HL-60/S4 treated with phorbol 12-myristate 13-acetate at 8.2 ng/mL for 4 days and 3 days (cell line): Measurements from ENCODE around the gene SLC25A30.
"Not testable (repeated sequence)": the region's sequence is repeated elsewhere in the genome, so short reads cannot be mapped to it uniquely, and the experiment has no call there.

Source experiments
- in situ Hi-C: fragments of 300-500 bp; cut with MboI; formaldehyde crosslinking; loops from 2 replicates; pipeline ENCODE4 v1.15.0; 2022; ENCODE audit warnings: low sequenced_read_pairs

The SLC25A30 gene

GRCh38 chr13:45393941-45394570 is 24.1 kb downstream of the SLC25A30 start:
- in situ Hi-C loops: no loop called here

DNA sequence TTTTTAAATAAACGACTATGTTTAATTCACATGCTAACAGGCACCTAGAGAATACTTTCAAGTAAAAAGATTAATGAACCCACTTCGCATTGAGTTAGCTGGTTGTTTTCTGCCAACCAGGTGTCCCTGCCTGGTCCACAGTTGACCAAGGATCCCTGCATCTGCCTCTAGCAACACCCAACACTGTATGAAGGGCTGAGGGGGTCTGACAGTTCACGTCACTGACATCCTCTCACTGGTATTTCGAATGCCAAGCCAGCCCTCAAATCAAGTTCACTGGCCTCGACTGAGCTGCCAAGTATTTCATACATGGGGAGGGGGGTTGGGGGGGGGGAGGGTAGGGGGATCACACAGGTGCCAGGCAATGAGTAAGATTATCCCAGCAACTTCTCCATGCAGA is 25.4 kb downstream of the SLC25A30 start:
- in situ Hi-C loops: no loop called here

DNA sequence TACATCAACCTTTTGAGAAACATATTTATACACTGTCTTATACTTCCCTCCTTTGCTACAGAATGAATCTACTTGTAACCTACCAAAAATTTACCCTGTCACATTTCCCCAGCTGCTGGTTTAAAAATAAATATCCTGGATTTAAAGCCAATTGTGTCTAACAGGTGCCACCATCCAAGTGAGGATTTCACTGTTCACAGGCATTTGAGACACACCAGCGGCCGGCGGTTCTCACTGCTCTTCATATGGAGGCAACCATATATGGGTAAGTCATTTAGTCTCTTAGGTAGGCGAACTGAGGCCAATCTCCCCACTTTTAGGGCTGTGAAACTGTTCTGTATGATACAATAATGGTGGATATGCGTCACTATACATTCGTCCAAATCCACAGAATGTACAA is 26.2 kb downstream of the SLC25A30 start:
- in situ Hi-C loops: no loop called here

DNA sequence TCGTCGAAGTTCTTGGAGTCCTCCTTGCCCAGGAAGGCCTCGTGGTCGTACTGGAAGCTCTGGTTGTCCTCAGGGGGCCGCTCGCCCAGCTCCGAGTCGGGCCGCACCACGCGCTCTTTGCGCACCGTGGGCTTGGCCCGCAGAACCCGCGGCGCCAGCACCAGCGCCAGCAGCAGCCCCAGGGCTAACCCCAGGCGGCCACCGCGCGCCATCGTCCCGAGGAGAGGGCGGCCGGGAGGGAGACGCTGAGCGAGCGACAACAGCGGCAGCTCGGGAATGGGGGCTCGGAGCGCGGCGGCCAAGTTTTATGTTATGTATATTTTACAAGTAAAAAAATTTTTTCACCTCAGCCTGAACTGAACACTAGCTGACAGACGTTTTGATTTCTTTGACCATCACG is 27.0 kb downstream of the SLC25A30 start:
- in situ Hi-C loops: not testable (repeated sequence)

- in situ Hi-C loops: not testable (repeated sequence)
Measured at GRCh38 chr13:45390348-45390747, 27.8 kb downstream of the SLC25A30 start.

DNA sequence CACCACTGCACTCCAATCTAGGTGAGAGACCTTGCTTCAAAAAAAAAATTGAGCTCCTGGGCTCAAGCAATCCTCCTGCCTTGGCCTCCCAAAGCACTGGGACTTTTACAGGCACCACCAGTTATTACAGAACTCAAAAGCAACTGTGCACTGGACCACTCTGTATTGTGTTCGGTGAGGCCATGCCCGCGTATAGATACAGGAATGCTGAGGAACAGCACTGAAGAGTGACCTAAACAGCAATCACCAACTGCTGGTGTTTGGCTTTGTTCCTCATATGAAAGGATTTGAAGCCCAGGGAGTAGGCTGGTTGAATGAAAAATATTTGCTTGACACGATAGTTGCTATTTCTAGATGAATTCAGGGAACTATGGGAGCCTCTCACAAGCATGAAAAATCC is 29.5 kb downstream of the SLC25A30 start:
- in situ Hi-C loops: no loop called here

DNA sequence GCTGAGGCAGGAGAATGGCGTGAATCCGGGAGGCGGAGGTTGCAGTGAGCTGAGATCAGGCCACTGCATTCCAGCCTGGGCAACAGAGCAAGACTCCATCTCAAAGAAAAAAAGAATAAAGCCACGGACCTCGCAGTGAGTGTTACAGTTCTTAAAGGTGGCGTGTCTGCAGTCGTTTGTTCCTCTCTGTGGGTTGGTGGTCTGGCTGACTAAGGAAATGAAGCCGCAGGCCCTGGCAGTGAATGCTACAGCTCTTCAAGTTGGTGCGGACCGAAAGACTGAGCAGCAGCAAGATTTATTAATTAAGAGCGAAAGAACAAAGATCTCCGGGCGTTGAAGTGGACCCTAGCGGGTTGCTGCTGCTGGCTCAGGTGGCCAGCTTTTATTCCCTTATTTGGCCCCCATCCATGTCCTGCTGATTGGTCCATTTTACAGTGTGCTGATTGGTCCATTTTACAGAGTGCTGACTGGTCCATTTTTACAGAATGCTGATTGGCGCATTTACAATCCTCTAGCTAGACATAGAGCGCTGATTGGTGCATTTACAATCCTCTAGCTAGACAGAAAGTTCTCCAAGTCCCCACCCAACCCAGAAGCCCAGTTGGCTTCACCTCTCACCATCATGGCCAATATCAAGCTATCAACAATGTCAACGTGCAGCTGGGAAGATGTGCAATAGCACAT is 31.1 kb downstream of the SLC25A30 start:
- in situ Hi-C loops: not testable (repeated sequence)

DNA sequence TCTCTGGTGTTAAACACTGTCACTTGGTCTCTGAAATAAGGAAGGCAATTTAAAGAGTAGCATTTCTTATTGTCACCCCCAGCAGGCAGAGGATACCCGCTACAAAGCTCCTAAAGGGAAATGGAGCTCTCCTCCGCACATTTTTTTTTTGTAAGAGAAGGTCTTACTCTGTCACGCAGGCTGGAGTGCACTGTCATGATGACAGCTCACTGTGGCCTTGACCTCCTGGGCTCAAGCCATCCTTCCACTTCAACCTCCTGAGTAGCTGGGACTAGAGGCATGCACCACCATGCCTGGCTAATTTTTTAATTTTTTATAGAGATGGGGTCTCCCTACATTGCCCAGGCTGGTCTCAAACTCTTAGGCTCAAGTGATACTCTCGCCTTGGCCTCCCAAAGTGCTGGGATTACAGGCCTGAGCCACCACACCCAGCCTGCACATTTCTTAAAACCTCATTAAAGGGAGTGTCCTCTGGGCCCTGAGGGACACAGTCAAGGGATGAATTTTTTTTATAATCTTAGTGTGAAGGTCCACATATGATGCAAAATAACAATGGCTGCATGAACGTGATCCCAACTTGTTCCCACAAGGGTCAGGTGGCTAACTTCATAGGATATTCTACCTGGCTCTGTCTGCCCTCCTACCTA is 32.1 kb downstream of the SLC25A30 start:
- in situ Hi-C loops: no loop called here

DNA sequence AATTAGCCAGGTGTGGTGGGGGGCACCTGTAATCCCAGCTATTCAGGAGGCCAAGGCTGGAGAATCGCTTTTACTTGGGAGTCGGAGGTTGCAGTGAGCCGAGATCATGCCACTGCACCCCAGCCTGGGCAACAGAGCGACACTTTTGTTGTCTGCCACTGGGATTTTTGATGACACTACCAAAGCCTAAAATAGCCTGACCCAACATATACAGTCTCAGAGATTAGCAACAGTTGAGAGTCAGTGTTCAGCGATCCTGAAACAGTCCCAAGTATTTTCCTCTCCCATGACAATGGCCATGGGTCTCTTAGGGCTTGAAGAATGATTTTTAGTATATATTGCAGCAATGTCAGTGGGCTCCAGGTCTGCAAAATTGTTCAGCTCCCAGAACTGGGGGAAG is 32.9 kb downstream of the SLC25A30 start:
- in situ Hi-C loops: no loop called here

- in situ Hi-C loops: no loop called here
Measured at GRCh38 chr13:45384474-45385174, 33.5 kb downstream of the SLC25A30 start.

- in situ Hi-C loops: not testable (repeated sequence)
Measured at GRCh38 chr13:45382739-45383138, 35.4 kb downstream of the SLC25A30 start.

- in situ Hi-C loops: no loop called here
Measured at GRCh38 chr13:45381196-45381595, 37.0 kb downstream of the SLC25A30 start.

- in situ Hi-C loops: not testable (repeated sequence)
Measured at GRCh38 chr13:45380708-45381107, 37.5 kb downstream of the SLC25A30 start.

GRCh38 chr13:45379516-45379915 is 38.7 kb downstream of the SLC25A30 start:
- in situ Hi-C loops: not testable (repeated sequence)

GRCh38 chr13:45378786-45379185 is 39.4 kb downstream of the SLC25A30 start:
- in situ Hi-C loops: not testable (repeated sequence)

GRCh38 chr13:45377314-45377713 is 40.9 kb downstream of the SLC25A30 start:
- in situ Hi-C loops: not testable (repeated sequence)

DNA sequence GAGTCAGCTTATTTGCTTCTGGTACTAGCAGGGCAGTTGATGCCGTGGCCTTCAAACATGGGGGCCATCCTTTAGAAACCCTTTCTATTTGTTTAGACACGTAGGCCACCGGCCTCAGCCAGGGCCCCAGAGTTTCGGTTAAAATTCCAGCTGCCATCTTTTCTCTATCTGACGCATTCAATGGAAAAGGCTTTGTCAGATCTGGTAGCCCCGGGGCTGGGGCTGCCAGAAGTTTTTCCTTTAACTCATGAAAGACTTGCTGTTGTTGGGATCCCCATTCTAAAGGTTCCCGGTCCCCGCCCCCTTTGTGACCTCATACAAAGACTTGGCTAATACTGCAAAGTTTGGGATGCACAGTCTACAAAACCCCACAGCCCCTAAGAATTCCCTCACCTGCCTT is 41.5 kb downstream of the SLC25A30 start:
- in situ Hi-C loops: not testable (repeated sequence)

DNA sequence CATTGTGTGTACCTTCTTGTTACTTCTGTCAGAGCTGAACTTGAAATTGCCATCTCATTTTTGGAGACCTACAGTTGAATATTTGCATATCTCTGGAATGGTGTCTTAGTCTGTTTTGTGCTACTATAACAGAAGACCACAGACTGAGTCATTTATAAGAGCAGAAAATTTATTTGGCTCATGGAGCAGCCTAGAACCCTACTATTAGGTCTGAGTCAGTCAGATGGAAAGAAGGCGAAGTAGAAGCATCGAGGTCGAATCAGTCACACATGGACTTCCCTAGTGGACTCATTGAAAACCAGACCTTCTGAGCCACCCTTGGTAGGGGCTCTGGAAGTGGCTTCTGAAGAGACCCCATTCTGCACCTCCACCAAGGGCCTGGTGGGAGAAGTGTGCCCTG is 43.3 kb downstream of the SLC25A30 start:
- in situ Hi-C loops: no loop called here

DNA sequence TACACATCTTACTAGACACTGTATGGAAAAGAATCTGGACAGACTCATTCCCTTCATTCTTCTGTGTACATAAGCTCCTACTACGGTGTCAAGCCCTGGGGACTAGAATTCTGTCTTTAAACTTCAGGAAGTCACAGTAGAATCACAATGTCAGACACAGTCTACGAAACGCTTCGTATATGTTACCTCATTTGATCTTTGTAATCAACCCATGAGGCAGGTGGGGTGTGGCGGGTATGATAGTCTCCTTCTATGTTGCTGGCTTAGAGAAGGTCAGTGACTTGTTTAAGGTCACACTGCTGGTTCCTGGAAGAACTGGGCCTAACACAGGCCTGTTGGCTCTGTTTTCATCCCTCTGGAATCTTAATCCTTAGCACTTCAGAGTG is 45.0 kb downstream of the SLC25A30 start:
- in situ Hi-C loops: no loop called here

GRCh38 chr13:45372189-45373161 is 45.7 kb downstream of the SLC25A30 start:
- in situ Hi-C loops: no loop called here
